ENCODE data around the gene PHKA2. TPM values are rescaled to one million over a fixed set of nuclear protein-coding genes. Genes with fewer than 3 reads are reported as not detected.

Gene PHKA2
- total RNA-seq, 6 experiments from 2014 or later = 48.9 to 114 (median 62.1) TPM

GRCh38 chrX:18891548-18891945 lies 92.4 kb downstream of the PHKA2 start:
- Histone ChIP-seq H3K4me3 (no peak overlapping the region), H3K36me3 (peaks cover 0 to 3% (median 1%) of the 10 kb centered on the region in 4 donors), H3K9me3 (no peaks in the 10 kb centered on the region), H3K27me3 (no peaks in the 10 kb centered on the region), H3K27ac (no peak overlapping the region), H3K4me1 (peaks cover 0 to 9% (median 0%) of the 10 kb centered on the region in 4 donors)
- TF ChIP-seq, protein P1, sequence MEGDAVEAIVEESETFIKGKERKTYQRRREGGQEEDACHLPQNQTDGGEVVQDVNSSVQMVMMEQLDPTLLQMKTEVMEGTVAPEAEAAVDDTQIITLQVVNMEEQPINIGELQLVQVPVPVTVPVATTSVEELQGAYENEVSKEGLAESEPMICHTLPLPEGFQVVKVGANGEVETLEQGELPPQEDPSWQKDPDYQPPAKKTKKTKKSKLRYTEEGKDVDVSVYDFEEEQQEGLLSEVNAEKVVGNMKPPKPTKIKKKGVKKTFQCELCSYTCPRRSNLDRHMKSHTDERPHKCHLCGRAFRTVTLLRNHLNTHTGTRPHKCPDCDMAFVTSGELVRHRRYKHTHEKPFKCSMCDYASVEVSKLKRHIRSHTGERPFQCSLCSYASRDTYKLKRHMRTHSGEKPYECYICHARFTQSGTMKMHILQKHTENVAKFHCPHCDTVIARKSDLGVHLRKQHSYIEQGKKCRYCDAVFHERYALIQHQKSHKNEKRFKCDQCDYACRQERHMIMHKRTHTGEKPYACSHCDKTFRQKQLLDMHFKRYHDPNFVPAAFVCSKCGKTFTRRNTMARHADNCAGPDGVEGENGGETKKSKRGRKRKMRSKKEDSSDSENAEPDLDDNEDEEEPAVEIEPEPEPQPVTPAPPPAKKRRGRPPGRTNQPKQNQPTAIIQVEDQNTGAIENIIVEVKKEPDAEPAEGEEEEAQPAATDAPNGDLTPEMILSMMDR (IDR thresholded peaks at IDR 0.05) = no peak
- no peak for TF ChIP-seq POLR2A (IDR thresholded peaks at IDR 0.05)
- WGBS (ENCODE audit: insufficient coverage, low coverage, low lambda C conversion rate, missing lambda C conversion rate) = 65% methylated on average over 6 of the region's 9 CpGs
- DNase-seq (no peak), ATAC-seq (no peak)
- intact Hi-C loops (cut with DNase I) = no loop called here

DNA sequence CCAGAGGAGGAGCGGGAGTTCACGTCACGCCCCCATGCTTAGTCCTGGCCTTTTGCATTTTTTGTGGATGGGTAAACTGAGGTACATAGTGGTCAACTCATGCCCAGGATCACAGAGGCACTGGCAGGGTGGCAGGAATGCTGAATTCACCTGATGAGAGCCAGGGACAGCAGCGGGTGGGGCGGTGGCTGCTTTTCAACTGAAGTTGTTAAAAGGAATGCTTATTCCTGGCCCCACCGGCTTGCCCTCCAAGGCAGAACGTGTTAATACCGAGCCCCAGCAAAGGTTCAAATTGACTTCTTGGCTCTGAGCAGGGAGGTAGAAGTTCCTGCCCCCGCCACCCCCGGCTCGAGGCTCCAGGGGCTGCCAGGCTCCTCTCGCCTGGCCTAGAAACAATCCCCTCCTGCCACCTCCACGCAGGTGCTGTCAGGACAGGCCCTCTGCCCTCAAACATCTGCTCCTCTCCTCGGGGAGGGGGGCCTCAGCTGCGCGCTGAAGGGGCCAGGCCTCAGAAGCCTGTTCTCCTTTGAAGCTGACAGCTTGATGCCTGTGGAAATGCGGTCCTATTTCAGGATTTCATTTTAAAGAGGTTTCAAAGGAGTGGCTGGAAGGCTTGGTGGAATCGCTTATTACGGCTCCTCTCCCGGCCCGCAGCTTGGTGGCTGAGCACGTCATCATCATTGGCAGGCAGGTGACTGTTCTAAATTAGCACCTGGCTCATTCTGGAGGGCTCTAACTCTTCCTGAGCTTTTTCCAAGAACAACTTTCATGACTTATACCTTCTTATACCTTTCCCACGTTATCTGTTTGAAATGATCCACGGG lies 93.0 kb downstream of the PHKA2 start:
- Histone ChIP-seq H3K4me3 (no peak overlapping the region), H3K27me3 (no peaks in the 10 kb centered on the region), H3K27ac (no peak overlapping the region), H3K9me3 (no peaks in the 10 kb centered on the region), H3K36me3 (peaks cover 0 to 3% (median 0%) of the 10 kb centered on the region in 4 donors), H3K4me1 (peaks cover 0 to 10% (median 0%) of the 10 kb centered on the region in 4 donors)
- WGBS (ENCODE audit: insufficient coverage, low coverage, low lambda C conversion rate, missing lambda C conversion rate) = 78% methylated on average over 8 of the region's 24 CpGs
- no peak for TF ChIP-seq POLR2A (IDR thresholded peaks at IDR 0.05)
- TF ChIP-seq, protein P1 (IDR thresholded peaks at IDR 0.05) = no peak
- intact Hi-C loops (cut with DNase I) = no loop called here
- ATAC-seq (no peak), DNase-seq (no peak)

- intact Hi-C loops (cut with DNase I) = no loop called here
- ATAC-seq = no peak
- whole genome bisulfite sequencing (ENCODE audit: insufficient coverage, low coverage, low lambda C conversion rate, missing lambda C conversion rate) = 52% methylated on average over 4 of the region's 7 CpGs
Observed at GRCh38 chrX:18890049-18890381, 93.9 kb downstream of the PHKA2 start.

GRCh38 chrX:18889346-18890048 lies 94.4 kb downstream of the PHKA2 start:
- WGBS (ENCODE audit: insufficient coverage, low coverage, low lambda C conversion rate, missing lambda C conversion rate) = 47% methylated on average over 4 of the region's 12 CpGs
- Histone ChIP-seq H3K9me3 (no peaks in the 10 kb centered on the region), H3K36me3 (no peaks in the 10 kb centered on the region), H3K27ac (no peak overlapping the region), H3K27me3 (no peaks in the 10 kb centered on the region), H3K4me1 (peaks cover 0 to 14% (median 0%) of the 10 kb centered on the region in 4 donors), H3K4me3 (no peak overlapping the region)
- DNase-seq (no peak), ATAC-seq (no peak)
- TF ChIP-seq, protein P1 (IDR thresholded peaks at IDR 0.05) = no peak
- no peak for TF ChIP-seq POLR2A (IDR thresholded peaks at IDR 0.05)
- intact Hi-C loops (cut with DNase I) = no loop called here

More at GRCh38 chrX:18890049-18890381, 93.9 kb downstream of the PHKA2 start:
- Histone ChIP-seq H3K27ac (no peak overlapping the region), H3K27me3 (no peaks in the 10 kb centered on the region), H3K4me3 (no peak overlapping the region), H3K9me3 (no peaks in the 10 kb centered on the region), H3K36me3 (peaks cover 0 to 3% (median 0%) of the 10 kb centered on the region in 4 donors), H3K4me1 (peaks cover 0 to 14% (median 0%) of the 10 kb centered on the region in 4 donors)
- no peak for TF ChIP-seq POLR2A (IDR thresholded peaks at IDR 0.05)
- TF ChIP-seq, protein P1 (IDR thresholded peaks at IDR 0.05) = no peak
- no peak for DNase-seq

Measured in right lobe of liver (tissue), 6 donors.